Lung (tissue), 12 donors: Measurements from ENCODE around the gene ASMTL. TPM values are rescaled to one million over a fixed set of nuclear protein-coding genes. Genes with fewer than 3 reads are reported as not detected.
"Not testable (repeated sequence)": the region's sequence is repeated elsewhere in the genome, so short reads cannot be mapped to it uniquely, and the experiment has no call there.

Experiments used
- ATAC-seq: fragments of 200-7000 bp; cut with Tn5 transposase; one replicate; pipeline ENCODE4 v1.9.1; 2020; ENCODE audit warnings: moderate number of reproducible peaks; ENCODE audit not compliant: insufficient read depth, low FRiP score
- DNase-seq, 3 donors: peaks; one replicate each; pipeline ENCODE4 v3.0.0-alpha.2; 2013 to 2017
- H3K27ac ChIP-seq, 2 donors: one replicate each; pipeline ENCODE4 v1.5.1; 2013; ENCODE audit warnings: mild to moderate bottlenecking in 2 of 2, moderate library complexity in 2 of 2, control low read depth in 1 of 2, inconsistent platforms in 1 of 2, low read depth in 1 of 2, low read length in 1 of 2
- H3K27me3 ChIP-seq, 3 donors: one replicate each; pipeline ENCODE4 v1.5.1; 2013; ENCODE audit warnings: low read length in 2 of 3; ENCODE audit not compliant: control insufficient read depth in 3 of 3, insufficient read depth in 3 of 3
- H3K36me3 ChIP-seq, 4 donors: one replicate each; pipeline ENCODE4 v1.5.1; 2013; ENCODE audit warnings: low read length in 4 of 4, mild to moderate bottlenecking in 1 of 4, moderate library complexity in 1 of 4; ENCODE audit not compliant: control insufficient read depth in 4 of 4, insufficient read depth in 4 of 4
- H3K4me1 ChIP-seq, 5 donors: one replicate each; pipeline ENCODE4 v1.5.1; 2013; ENCODE audit warnings: low read length in 5 of 5, mild to moderate bottlenecking in 2 of 5, moderate library complexity in 1 of 5; ENCODE audit not compliant: control insufficient read depth in 5 of 5, insufficient read depth in 5 of 5
- H3K4me3 ChIP-seq: one replicate; pipeline ENCODE4 v1.5.1; 2013; ENCODE audit warnings: mild to moderate bottlenecking, control low read depth, moderate library complexity
- H3K9ac ChIP-seq, 2 donors: one replicate each; pipeline ENCODE4 v1.5.1; 2013; ENCODE audit warnings: low read length in 2 of 2, control low read depth in 1 of 2; ENCODE audit not compliant: insufficient read depth in 1 of 2
- H3K9me3 ChIP-seq, 4 donors: one replicate each; pipeline ENCODE4 v1.5.1; 2013; ENCODE audit warnings: low read length in 3 of 4, mild to moderate bottlenecking in 1 of 4, moderate library complexity in 1 of 4; ENCODE audit not compliant: control insufficient read depth in 4 of 4, insufficient read depth in 3 of 4
- WGBS, 2 donors: extraction: QIAGEN DNeasy Blood & Tissue Kit; methylation state at CpG; one replicate each; pipeline ENCODE4 v1.1.7; 2013; 5-methylcytosine and 5-hydroxymethylcytosine counted together
- polyA plus RNA-seq, 2 donors: library from polyadenylated mRNA; stranded (reverse); fragments of 200-250 nt; gene quantifications; one replicate each; pipeline ENCODE4 v1.2.1, GENCODE V29; 2013
- total RNA-seq, 2 donors: library from RNA; depleted of rRNA in 1 of 2; stranded (reverse); fragments of >200 nt in 1 of 2; gene quantifications; one replicate each; pipeline ENCODE4 v1.2.1, GENCODE V29; 2014 to 2021
- TF ChIP-seq, protein P1 (sequence below): IDR thresholded peaks from 2 replicates; pipeline ENCODE4 v1.5.1; 2012; ENCODE audit warnings: mild to moderate bottlenecking; ENCODE audit errors: control extremely low read depth, extremely low read depth
- donor health status: control.
- donor health status: control.
- donor health status: Bipolar disorder and iron deficiency.
- donor health status: healthy.
- donor health status: DM: yes; HTN: yes; CAD: no.

The ASMTL gene
- total and polyA plus RNA-seq, 4 donors = 12.3 to 29.4 (median 21.8) TPM

DNA sequence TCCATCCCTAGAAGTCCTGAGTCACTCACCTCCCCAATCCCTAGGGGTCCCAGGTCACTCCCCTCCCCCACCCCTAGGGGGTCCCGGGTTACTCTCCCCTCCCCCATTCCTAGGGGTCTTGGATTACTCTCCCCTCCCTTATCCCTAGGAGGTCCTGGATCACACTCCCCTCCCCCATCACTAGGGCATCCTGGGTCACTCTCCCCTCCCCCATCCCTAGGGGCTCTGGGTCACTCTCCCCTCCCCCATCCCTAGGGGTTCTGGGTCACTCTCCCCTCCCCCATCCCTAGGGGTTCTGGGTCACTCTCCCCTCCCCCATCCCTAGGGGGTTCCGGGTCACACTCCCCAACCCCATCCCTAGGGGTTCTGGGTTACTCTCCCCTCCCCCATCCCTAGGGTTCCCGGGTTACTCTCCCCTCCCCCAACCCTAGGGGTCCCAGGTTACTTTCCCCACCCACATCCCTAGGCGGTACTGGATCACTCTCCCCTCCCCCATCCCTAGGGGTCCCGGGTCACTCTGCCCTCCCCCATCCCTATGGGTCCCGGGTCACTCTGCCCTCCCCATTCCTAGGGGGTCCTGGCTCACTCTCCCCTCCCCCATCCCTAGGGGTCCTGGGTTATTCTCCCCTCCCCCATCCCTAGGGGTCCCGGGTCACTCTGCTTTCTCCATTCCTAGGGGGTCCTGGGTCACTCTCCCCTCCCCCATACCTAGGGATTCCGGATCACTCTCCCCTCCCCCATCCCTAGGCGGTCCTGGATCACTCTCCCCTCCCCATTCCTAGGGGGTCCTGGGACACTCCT is 2.1 kb downstream of the ASMTL start:
- Histone ChIP-seq H3K36me3 (peaks cover 0 to 3% (median 0%) of the 10 kb centered on the region in 4 donors), H3K27ac (no peak overlapping the region), H3K9ac (no peak overlapping the region), H3K4me1 (peaks cover 0 to 9% (median 0%) of the 10 kb centered on the region in 5 donors), H3K9me3 (peaks cover 0 to 6% (median 5%) of the 10 kb centered on the region in 4 donors), H3K27me3 (no peaks in the 10 kb centered on the region), H3K4me3 (no peak overlapping the region)
- DNase-seq (no peak), ATAC-seq (no peak)
- 80 to 82% methylated on average over 8 to 9 of the region's 9 CpGs for WGBS, 2 donors
- TF ChIP-seq, protein P1, sequence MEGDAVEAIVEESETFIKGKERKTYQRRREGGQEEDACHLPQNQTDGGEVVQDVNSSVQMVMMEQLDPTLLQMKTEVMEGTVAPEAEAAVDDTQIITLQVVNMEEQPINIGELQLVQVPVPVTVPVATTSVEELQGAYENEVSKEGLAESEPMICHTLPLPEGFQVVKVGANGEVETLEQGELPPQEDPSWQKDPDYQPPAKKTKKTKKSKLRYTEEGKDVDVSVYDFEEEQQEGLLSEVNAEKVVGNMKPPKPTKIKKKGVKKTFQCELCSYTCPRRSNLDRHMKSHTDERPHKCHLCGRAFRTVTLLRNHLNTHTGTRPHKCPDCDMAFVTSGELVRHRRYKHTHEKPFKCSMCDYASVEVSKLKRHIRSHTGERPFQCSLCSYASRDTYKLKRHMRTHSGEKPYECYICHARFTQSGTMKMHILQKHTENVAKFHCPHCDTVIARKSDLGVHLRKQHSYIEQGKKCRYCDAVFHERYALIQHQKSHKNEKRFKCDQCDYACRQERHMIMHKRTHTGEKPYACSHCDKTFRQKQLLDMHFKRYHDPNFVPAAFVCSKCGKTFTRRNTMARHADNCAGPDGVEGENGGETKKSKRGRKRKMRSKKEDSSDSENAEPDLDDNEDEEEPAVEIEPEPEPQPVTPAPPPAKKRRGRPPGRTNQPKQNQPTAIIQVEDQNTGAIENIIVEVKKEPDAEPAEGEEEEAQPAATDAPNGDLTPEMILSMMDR = no peak

DNA sequence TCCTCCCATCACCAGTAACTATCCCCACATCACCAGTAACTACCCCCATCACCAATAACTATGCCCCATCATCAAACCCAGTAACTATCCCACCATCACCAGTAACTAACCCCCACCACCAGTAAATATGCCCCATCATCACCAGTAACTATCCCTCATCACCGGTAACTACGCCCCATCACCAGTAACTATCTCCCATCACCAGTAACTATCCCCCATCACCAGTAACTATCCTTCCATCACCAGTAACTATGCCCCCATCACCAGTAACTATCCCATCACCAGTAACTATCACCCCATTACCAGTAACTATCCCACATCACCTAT is 2.9 kb downstream of the ASMTL start:
- Histone ChIP-seq H3K36me3 (peaks cover 0 to 3% (median 0%) of the 10 kb centered on the region in 4 donors), H3K9me3 (peaks cover 0 to 6% (median 5%) of the 10 kb centered on the region in 4 donors), H3K27me3 (no peaks in the 10 kb centered on the region), H3K9ac (no peak overlapping the region), H3K27ac (no peak overlapping the region), H3K4me1 (peaks cover 0 to 9% (median 0%) of the 10 kb centered on the region in 5 donors), H3K4me3 (no peak overlapping the region)
- TF ChIP-seq, protein P1 = no peak
- ATAC-seq = no peak
- DNase-seq = no peak
- WGBS, 2 donors = 99 to 100% methylated on average over 2 of the region's 2 CpGs

DNA sequence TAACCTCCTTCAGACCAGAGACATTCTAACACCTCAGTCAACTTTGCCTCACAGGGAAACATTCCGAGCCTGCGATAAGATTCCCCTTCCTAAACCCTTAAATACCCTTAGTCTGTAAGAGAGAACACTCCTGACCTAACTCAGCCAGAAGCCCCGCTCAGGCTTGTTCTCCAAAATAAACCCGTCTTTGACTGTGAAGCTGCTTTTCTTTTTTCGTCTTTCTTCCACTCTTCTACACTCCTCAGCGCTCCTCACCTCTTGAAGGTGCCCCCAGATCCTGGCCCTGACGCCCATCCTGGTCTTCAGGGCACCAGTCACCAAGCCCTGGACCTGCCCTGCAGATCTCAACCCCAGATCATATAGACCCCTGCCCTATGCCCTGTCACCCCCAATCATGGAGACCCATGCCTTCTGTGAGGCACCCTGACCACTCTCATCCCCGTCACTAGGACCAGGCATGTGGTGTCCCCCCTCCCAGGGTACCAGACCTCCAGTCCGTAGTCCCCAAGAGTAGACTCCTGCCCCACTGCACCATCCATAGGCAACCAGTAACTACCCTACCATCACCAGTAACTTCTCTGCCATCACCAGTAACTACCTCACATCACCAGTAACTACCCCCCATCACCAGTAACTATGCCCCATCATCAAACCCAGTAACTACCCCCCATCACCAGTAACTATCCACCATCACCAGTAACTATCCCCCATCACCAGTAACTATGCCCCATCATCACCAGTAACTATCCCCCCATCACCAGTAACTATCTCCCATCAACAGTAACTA is 3.5 kb downstream of the ASMTL start:
- H3K36me3 ChIP-seq = peaks cover 0 to 3% (median 0%) of the 10 kb centered on the region in 4 donors
- no peak overlapping the region for H3K9ac ChIP-seq
- peaks cover 0 to 6% (median 5%) of the 10 kb centered on the region in 4 donors for H3K9me3 ChIP-seq
- peaks cover 0 to 9% (median 0%) of the 10 kb centered on the region in 5 donors for H3K4me1 ChIP-seq
- no peak overlapping the region for H3K4me3 ChIP-seq
- TF ChIP-seq, protein P1 = no peak
- no peak overlapping the region for H3K27ac ChIP-seq
- 87 to 93% methylated on average over 9 of the region's 9 CpGs for WGBS, 2 donors
- DNase-seq = no peak
- no peak for ATAC-seq
- no peaks in the 10 kb centered on the region for H3K27me3 ChIP-seq

DNA sequence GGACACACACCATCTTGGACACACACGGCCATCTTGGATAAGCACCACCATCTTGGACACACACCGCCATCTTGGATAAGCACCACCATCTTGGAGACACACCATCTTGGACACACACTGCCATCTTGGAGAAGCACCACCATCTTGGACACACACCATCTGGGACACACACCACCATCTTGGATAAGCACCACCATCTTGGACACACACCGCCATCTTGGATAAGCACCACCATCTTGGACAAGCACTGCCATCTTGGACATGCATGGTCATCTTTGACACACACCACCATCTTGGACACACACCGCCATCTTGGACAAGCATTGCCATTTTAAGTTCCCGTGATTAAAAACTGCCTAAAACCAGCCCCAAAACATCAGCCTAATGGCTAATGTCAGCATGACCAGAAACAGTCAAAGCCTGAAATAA is 4.1 kb downstream of the ASMTL start:
- H3K36me3 ChIP-seq, H3K9ac ChIP-seq, H3K27ac ChIP-seq, DNase-seq, ATAC-seq, H3K27me3 ChIP-seq, H3K4me3 ChIP-seq, H3K9me3 ChIP-seq, H3K4me1 ChIP-seq: not testable (repeated sequence)
- 98 to 99% methylated on average over 5 of the region's 5 CpGs for WGBS, 2 donors

DNA sequence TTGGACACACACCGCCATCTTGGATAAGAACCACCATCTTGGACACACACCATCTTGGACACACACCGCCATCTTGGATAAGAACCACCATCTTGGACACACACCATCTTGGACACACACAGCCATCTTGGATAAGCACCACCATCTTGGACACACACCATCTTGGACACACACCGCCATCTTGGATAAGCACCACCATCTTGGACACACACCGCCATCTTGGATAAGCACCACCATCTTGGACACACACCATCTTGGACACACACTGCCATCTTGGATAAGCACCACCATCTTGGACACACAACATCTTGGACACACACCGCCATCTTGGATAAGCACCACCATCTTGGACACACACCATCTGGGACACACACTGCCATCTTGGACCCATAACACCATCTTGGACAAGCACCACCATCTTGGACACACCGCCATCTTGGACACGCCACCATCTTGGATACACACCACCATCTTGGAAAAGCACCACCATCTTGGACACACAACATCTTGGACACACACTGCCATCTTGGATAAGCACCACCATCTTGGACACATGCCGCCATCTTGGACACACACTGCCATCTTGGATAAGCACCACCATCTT is 4.6 kb downstream of the ASMTL start:
- WGBS, 2 donors = 97 to 98% methylated on average over 8 of the region's 8 CpGs
- H3K9ac ChIP-seq, H3K4me1 ChIP-seq, H3K36me3 ChIP-seq, H3K9me3 ChIP-seq, ATAC-seq, H3K4me3 ChIP-seq, H3K27me3 ChIP-seq, H3K27ac ChIP-seq, DNase-seq: not testable (repeated sequence)
